A673 (cell line): ENCODE measurements around the gene RNF113B. TPM values are rescaled to one million over a fixed set of nuclear protein-coding genes. Genes with fewer than 3 reads are reported as not detected.

Experiments used
- BruUV-seq: library from RNA; stranded (reverse); fragments of 400-500 nt; replicated peaks from 2 replicates; lab custom pipeline; 2021; lab: Mats Ljungman, UMichigan
- CTCF ChIA-PET: fragments of 300-600 bp; sonication (Branson Sonifier 250); formaldehyde crosslinking; loops from one replicate; lab custom pipeline; 2022; ENCODE audit warnings: antibody characterized with exemption; lab: Charles Lee
- POLR2A ChIA-PET: fragments of 300-600 bp; sonication (Branson Sonifier 250); formaldehyde crosslinking; loops from one replicate; lab custom pipeline; 2022; ENCODE audit warnings: antibody characterized with exemption; ENCODE audit not compliant: low non-redundant PET; lab: Charles Lee
- DNase-seq: peaks from one replicate; pipeline ENCODE4 v3.0.0-alpha.2; 2015; ENCODE audit warnings: low spot score
- H3K27ac ChIP-seq: fragments of 200-600 bp; sonication (generic); 2 replicates; pipeline ENCODE4 v1.5.1; 2016; ENCODE audit warnings: mixed run types, low read depth, mild to moderate bottlenecking, mixed read lengths, antibody characterized with exemption, low read length; ENCODE audit not compliant: poor library complexity, severe bottlenecking
- H3K27me3 ChIP-seq: fragments of 200-600 bp; sonication (generic); replicated peaks from 2 replicates; pipeline ENCODE4 v1.6.1; 2017; ENCODE audit warnings: mixed run types, low read depth, mild to moderate bottlenecking, mixed read lengths, antibody characterized with exemption, low read length; ENCODE audit not compliant: insufficient read depth, poor library complexity
- H3K36me3 ChIP-seq: fragments of 200-600 bp; sonication (generic); 2 replicates; pipeline ENCODE4 v1.6.1; 2016; ENCODE audit warnings: mixed run types, mild to moderate bottlenecking, mixed read lengths, antibody characterized with exemption, low read length; ENCODE audit not compliant: insufficient read depth, poor library complexity, severe bottlenecking
- H3K4me1 ChIP-seq: fragments of 200-600 bp; sonication (generic); 2 replicates; pipeline ENCODE4 v1.6.1; 2017; ENCODE audit warnings: mixed run types, mild to moderate bottlenecking, mixed read lengths, antibody characterized with exemption, low read length; ENCODE audit not compliant: insufficient read depth, poor library complexity, severe bottlenecking
- H3K4me3 ChIP-seq: fragments of 200-600 bp; sonication (generic); 2 replicates; pipeline ENCODE4 v1.5.1; 2016; ENCODE audit warnings: low read depth, mixed run types, mild to moderate bottlenecking, mixed read lengths, low read length; ENCODE audit not compliant: poor library complexity, severe bottlenecking
- H3K9me3 ChIP-seq: fragments of 200-600 bp; sonication (generic); 2 replicates; pipeline ENCODE4 v1.6.1; 2016; ENCODE audit warnings: mixed run types, low read depth, mild to moderate bottlenecking, mixed read lengths, antibody characterized with exemption, low read length; ENCODE audit not compliant: poor library complexity, severe bottlenecking
- CTCF ChIP-seq: fragments of 300-800, 200-600 bp; sonication (generic); conservative IDR thresholded peaks from 2 replicates; pipeline ENCODE4 v1.5.1; 2017; ENCODE audit warnings: low read depth, mild to moderate bottlenecking, antibody characterized with exemption, low read length, moderate library complexity, mixed read lengths
- EZH2 ChIP-seq: fragments of 200-600 bp; sonication (generic); IDR thresholded peaks from 2 replicates; pipeline ENCODE4 v1.6.1; 2017; ENCODE audit warnings: borderline replicate concordance, low read depth, mild to moderate bottlenecking, mixed read lengths, antibody characterized with exemption, low read length; ENCODE audit not compliant: poor library complexity, severe bottlenecking
- intact Hi-C: fragments of 100-400 bp; cut with micrococcal nuclease; formaldehyde crosslinking; loops from one replicate; pipeline ENCODE4 v1.10.0; 2022; ENCODE audit not compliant: unreplicated experiment
- total RNA-seq: library from RNA; stranded (reverse); gene quantifications from 2 replicates; pipeline ENCODE4 v1.2.3, GENCODE V29; 2021

RNF113B gene
- total RNA-seq, 1 experiment from 2014 or later: not detected

GRCh38 chr13:98158172-98158899 lies 18.7 kb downstream of the RNF113B start:
- DNase-seq: no peak
- ChIA-PET CTCF (no interaction called here), POLR2A (no interaction called here)
- intact Hi-C loops: no loop called here
- Histone ChIP-seq H3K4me1 (peaks cover 21% of the 10 kb centered on the region), H3K27me3 (no peaks in the 10 kb centered on the region), H3K9me3 (no peaks in the 10 kb centered on the region), H3K36me3 (no peaks in the 10 kb centered on the region), H3K4me3 (no peak overlapping the region), H3K27ac (no peak overlapping the region)
- BruUV-seq: no TSS peak
- TF ChIP-seq EZH2: no peak
- TF ChIP-seq CTCF: no peak

- H3K27me3 ChIP-seq: no peaks in the 10 kb centered on the region
- no TSS peak for BruUV-seq
- peaks cover 21% of the 10 kb centered on the region for H3K4me1 ChIP-seq
- intact Hi-C loops: no loop called here
- no peak for TF ChIP-seq EZH2
- TF ChIP-seq CTCF: no peak
- no peaks in the 10 kb centered on the region for H3K9me3 ChIP-seq
- no peak for DNase-seq
- no peak overlapping the region for H3K4me3 ChIP-seq
- H3K36me3 ChIP-seq: no peaks in the 10 kb centered on the region
- POLR2A ChIA-PET: no interaction called here
- CTCF ChIA-PET: no interaction called here
- no peak overlapping the region for H3K27ac ChIP-seq
Observed at GRCh38 chr13:98157609-98158008, 19.5 kb downstream of the RNF113B start.

- Histone ChIP-seq H3K36me3 (no peaks in the 10 kb centered on the region), H3K27me3 (no peaks in the 10 kb centered on the region), H3K9me3 (no peaks in the 10 kb centered on the region), H3K27ac (no peak overlapping the region), H3K4me3 (no peak overlapping the region), H3K4me1 (peaks cover 21% of the 10 kb centered on the region)
- CTCF ChIA-PET: no interaction called here
- BruUV-seq: no TSS peak
- DNase-seq: no peak
- POLR2A ChIA-PET: no interaction called here
- intact Hi-C loops: no loop called here
- TF ChIP-seq CTCF: no peak
- no peak for TF ChIP-seq EZH2
Observed at GRCh38 chr13:98157188-98157587, 19.9 kb downstream of the RNF113B start.
